BJ (cell line): ENCODE measurements around the gene IL4R. TPM values are rescaled to one million over a fixed set of nuclear protein-coding genes. Genes with fewer than 3 reads are reported as not detected.
A peak's percentile ranks its signal among the peaks of the same experiment; 100 is the strongest.

Experiments
- CTCF ChIA-PET: fragments of 350-600 bp; formaldehyde crosslinking; extraction: SDS; loops from one replicate; lab custom pipeline; 2021; ENCODE audit warnings: antibody characterized with exemption, inconsistent platforms; lab: Yijun Ruan, JAX
- POLR2A ChIA-PET: fragments of 300-600 bp; sonication (Branson Sonifier 250); formaldehyde crosslinking; extraction: SDS; loops from one replicate; lab custom pipeline; 2021; ENCODE audit warnings: antibody characterized with exemption; lab: Charles Lee
- DNase-seq: peaks from one replicate; pipeline ENCODE4 v3.0.0-alpha.2; 2011; ENCODE audit warnings: low read depth
- H3K27me3 ChIP-seq: 2 replicates; pipeline ENCODE4 v1.6.0; 2011; ENCODE audit warnings: low read length; ENCODE audit not compliant: control insufficient read depth, insufficient read depth
- H3K36me3 ChIP-seq: 2 replicates; pipeline ENCODE4 v1.5.1; 2011; ENCODE audit warnings: low read length; ENCODE audit not compliant: control insufficient read depth, insufficient read depth
- H3K4me3 ChIP-seq: 2 replicates; pipeline ENCODE4 v1.5.1; 2011; ENCODE audit warnings: low read depth, mild to moderate bottlenecking, control low read depth, low read length
- CTCF ChIP-seq: IDR thresholded peaks from 2 replicates; pipeline ENCODE4 v1.5.1; 2011; ENCODE audit warnings: low read depth, mild to moderate bottlenecking, control low read depth, inconsistent platforms, low read length, moderate library complexity; ENCODE audit not compliant: insufficient read depth
- polyA plus RNA-seq: library from polyadenylated mRNA; depleted of rRNA; stranded (reverse); fragments of >200 nt; gene quantifications from 2 replicates; pipeline ENCODE4 v1.2.3, GENCODE V29; 2011

IL4R gene
- polyA plus RNA-seq, 1 experiment, result 25.4 TPM

GRCh38 chr16:27353853-27354252, 40.1 kb downstream of the IL4R start:
- ChIA-PET CTCF (interaction anchor here (2.4 kb wide), 1 partner anchor 14 kb away, joined by 10 read pairs; no protein-coding TSS in a partner anchor), POLR2A (no interaction called here)
- no peaks in the 10 kb centered on the region for H3K27me3 ChIP-seq
- no peak for TF ChIP-seq CTCF
- no peak overlapping the region for H3K4me3 ChIP-seq
- peaks cover 19% of the 10 kb centered on the region for H3K36me3 ChIP-seq
- DNase-seq, result no peak

- CTCF ChIA-PET, result interaction anchor here (0.6 to 3.2 kb wide), 7 partner anchors 10 to 880 kb away, joined by 3 to 12 read pairs (median 3); no protein-coding TSS in a partner anchor
- Histone ChIP-seq H3K4me3 (no peak overlapping the region), H3K36me3 (peaks cover 24% of the 10 kb centered on the region), H3K27me3 (no peaks in the 10 kb centered on the region)
- POLR2A ChIA-PET, result no interaction called here
- peak; percentile 37 for TF ChIP-seq CTCF
- no peak for DNase-seq
These were observed 41.8 kb downstream of the IL4R start for GRCh38 chr16:27355610-27356009.

GRCh38 chr16:27356794-27357193, 43.0 kb downstream of the IL4R start:
- Histone ChIP-seq H3K27me3 (no peaks in the 10 kb centered on the region), H3K36me3 (peaks cover 27% of the 10 kb centered on the region), H3K4me3 (no peak overlapping the region)
- DNase-seq, result no peak
- TF ChIP-seq CTCF, result no peak
- CTCF ChIA-PET, result interaction anchor here (1.1 to 3.2 kb wide), 3 partner anchors 10 to 122 kb away, joined by 3 to 12 read pairs (median 4); no protein-coding TSS in a partner anchor
- POLR2A ChIA-PET, result no interaction called here

- Histone ChIP-seq H3K4me3 (no peak overlapping the region), H3K27me3 (no peaks in the 10 kb centered on the region), H3K36me3 (peaks cover 30% of the 10 kb centered on the region)
- DNase-seq, result no peak
- POLR2A ChIA-PET, result no interaction called here
- no peak for TF ChIP-seq CTCF
- CTCF ChIA-PET, result no interaction called here
These were observed 45.3 kb downstream of the IL4R start for GRCh38 chr16:27359051-27359450.

DNA sequence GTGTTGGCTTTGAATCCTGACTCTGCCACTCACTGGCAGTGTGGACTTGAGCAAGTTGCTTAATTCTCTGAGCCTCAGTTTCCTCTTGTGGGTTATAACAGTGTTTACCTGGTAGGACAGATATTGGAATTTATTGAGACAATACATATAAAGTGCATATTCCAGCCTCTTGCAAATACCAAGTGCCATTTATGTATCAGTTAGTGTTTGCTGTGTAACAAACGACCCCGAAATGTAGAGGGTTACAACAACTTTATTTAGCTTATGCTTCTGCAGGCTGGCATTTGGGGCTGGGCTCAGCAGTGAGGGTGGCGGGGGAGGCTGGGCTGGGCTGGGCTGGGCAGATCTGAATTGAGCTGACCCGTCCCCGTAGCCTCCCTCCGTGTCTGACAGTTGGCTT, 45.8 kb downstream of the IL4R start:
- CTCF ChIA-PET, result no interaction called here
- Histone ChIP-seq H3K4me3 (no peak overlapping the region), H3K27me3 (no peaks in the 10 kb centered on the region), H3K36me3 (peaks cover 30% of the 10 kb centered on the region)
- POLR2A ChIA-PET, result no interaction called here
- DNase-seq, result no peak
- no peak for TF ChIP-seq CTCF
